Lower leg skin (tissue), 3 donors: ENCODE data around the gene NRXN2.

Experiments
- CTCF ChIP-seq, 3 donors: fragments of 450-650 bp; IDR thresholded peaks; one replicate each; pipeline ENCODE4 v1.5.1; 2016; ENCODE audit warnings: antibody characterized with exemption in 3 of 3, mild to moderate bottlenecking in 3 of 3, moderate library complexity in 2 of 3
- POLR2A ChIP-seq, 2 donors: fragments of 450-650 bp; IDR thresholded peaks; one replicate each; pipeline ENCODE4 v1.6.1; 2016 to 2017; ENCODE audit warnings: antibody characterized with exemption in 2 of 2, mild to moderate bottlenecking in 1 of 2, moderate library complexity in 1 of 2

DNA sequence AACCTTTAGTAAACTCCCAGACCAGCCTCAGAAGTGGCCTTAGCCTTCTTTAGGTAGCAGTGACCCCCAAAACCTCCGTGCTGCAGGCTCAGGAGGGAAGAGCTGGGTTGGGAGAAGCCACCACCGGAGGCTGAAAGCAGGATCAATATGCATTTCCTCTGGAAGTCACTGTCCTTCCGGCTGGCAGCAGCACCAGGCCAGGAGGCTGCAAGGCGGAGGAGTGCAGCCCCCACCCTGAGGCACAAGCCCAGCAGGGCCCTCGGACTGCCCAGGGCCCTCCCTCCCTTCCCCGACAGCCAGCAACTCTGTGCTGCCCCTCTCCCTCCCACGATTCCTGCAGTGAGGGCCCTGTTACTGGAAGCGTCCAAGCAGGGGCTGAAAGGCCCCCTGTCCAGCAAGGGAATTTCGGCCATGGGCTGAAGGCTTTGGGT, 3.2 kb upstream of the NRXN2 start:
- no peak for TF ChIP-seq CTCF (IDR thresholded peaks at IDR 0.05)
- TF ChIP-seq POLR2A (IDR thresholded peaks at IDR 0.05): no peak
